ENCODE results near the gene TARS2.

Gene TARS2

DNA sequence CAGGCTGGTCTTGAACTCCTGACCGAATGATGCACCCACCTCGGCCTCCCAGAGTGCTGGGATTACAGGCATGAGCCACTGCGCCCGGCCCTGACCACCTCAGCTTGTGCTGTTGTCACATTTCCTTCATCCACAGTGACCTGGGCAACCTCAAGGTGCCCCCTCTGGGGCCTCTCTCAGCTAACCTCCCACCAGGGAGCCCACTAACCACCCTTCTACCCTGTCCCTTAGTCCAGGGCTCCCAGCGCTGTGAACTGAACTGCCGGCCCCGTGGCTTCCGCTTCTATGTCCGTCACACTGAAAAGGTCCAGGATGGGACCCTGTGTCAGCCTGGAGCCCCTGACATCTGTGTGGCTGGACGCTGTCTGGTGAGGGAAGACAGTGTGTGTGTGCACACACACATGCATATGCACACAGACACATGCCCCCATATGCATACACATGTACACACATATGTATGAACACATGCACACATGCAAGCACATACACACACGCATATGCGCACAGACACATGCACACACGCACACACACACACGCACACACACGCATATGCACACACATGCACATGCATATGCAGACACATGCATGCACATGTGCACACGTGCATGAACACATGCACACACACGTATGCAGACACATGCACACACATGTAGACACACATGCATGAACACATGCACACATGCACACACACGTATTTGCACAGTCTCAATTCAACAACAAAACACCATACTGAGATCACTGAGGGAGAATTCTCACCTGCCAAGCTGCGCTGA lies 68.2 kb downstream of the TARS2 start:
- DNase-seq (ENCODE audit: low spot score in 2 of 2), result no peak
- Mint-ChIP-seq H3K9me3 (no peaks in the 10 kb centered on the region), H3K36me3 (peaks cover 7% of the 10 kb centered on the region), H3K4me3 (no peak overlapping the region), H3K4me1 (peaks cover 38% of the 10 kb centered on the region), H3K27ac (no peak overlapping the region)
- no peak for ATAC-seq

DNA sequence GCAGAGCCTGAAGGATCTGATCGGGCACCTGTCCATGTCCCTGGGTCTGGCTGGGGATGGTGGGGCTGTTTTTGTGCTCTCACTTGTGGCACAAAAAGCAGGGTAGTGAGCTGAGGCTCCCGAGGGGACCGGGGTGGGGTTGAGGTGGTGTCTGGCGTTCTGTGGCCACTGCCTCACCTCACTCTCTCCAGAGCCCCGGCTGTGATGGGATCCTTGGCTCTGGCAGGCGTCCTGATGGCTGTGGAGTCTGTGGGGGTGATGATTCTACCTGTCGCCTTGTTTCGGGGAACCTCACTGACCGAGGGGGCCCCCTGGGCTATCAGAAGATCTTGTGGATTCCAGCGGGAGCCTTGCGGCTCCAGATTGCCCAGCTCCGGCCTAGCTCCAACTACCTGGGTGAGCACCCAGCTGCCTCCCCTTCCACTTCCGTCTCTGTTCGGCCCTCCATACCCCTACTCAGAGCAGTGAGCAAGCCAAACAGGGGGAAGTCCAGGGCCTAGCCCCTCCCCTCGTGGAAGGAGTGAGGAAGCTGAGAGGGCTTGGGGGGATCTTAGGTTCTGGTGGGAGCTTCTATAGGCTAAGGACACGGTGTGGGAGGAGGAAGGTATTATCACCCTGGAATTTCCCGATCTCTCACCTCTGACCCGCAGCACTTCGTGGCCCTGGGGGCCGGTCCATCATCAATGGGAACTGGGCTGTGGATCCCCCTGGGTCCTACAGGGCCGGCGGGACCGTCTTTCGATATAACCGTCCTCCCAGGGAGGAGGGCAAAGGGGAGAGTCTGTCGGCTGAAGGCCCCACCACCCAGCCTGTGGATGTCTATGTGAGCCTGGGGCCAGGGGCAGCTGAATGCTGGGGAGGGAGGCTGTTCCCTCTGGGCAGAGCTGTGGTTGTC lies 69.0 kb downstream of the TARS2 start:
- no peak for DNase-seq (ENCODE audit: low spot score in 2 of 2)
- Mint-ChIP-seq H3K4me3 (no peak overlapping the region), H3K9me3 (no peaks in the 10 kb centered on the region), H3K4me1 (peaks cover 38% of the 10 kb centered on the region), H3K27ac (no peak overlapping the region), H3K36me3 (peaks cover 11% of the 10 kb centered on the region)
- ATAC-seq, result no peak

DNA sequence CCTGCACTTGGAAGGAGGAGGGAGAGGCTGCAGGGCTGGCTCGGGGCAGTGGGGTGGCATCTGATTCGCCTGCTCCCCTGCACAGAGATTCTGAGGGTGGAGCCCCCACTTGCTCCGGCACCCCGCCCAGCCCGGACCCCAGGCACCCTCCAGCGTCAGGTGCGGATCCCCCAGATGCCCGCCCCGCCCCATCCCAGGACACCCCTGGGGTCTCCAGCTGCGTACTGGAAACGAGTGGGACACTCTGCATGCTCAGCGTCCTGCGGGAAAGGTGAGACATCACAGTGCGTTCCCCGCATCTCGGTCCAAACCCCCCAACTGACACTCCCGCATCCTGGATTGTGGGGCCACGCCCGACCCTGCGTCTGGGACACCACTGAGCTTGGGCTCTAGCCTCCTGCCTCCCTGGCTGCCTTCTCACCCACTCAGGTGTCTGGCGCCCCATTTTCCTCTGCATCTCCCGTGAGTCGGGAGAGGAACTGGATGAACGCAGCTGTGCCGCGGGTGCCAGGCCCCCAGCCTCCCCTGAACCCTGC lies 69.9 kb downstream of the TARS2 start:
- peaks cover 38% of the 10 kb centered on the region for H3K4me1 Mint-ChIP-seq
- H3K4me3 Mint-ChIP-seq, result no peak overlapping the region
- H3K27ac Mint-ChIP-seq, result no peak overlapping the region
- DNase-seq (ENCODE audit: low spot score in 2 of 2) (no peak), ATAC-seq (no peak)
- no peaks in the 10 kb centered on the region for H3K9me3 Mint-ChIP-seq
- H3K36me3 Mint-ChIP-seq, result peaks cover 20% of the 10 kb centered on the region
